Right hindlimb (tissue), 1 donor: Measurements from ENCODE around the gene HS3ST5.
"Not testable (repeated sequence)": the region's sequence is repeated elsewhere in the genome, so short reads cannot be mapped to it uniquely, and the experiment has no call there.

Source experiments
- DNase-seq: peaks from one replicate; pipeline ENCODE4 v3.0.0-alpha.2; 2018

Gene HS3ST5

DNA sequence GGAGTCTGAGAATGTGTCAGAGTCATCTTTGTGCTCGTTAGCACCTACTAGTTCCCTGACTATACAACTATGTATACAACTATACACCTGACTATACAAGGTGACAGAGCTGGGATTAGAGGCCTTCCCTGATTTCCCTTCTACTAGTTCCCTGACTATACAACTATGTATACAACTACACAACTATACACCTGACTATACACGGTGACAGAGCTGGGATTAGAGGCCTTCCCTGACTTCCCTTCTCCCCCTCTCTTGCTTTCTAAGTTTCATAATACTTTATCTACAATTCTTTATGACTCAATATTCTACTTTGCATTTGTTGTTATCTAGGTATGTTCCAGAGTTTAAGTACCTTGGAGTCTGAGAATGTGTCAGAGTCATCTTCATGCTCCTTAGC lies 68.0 kb downstream of the HS3ST5 start:
- no peak for DNase-seq

DNA sequence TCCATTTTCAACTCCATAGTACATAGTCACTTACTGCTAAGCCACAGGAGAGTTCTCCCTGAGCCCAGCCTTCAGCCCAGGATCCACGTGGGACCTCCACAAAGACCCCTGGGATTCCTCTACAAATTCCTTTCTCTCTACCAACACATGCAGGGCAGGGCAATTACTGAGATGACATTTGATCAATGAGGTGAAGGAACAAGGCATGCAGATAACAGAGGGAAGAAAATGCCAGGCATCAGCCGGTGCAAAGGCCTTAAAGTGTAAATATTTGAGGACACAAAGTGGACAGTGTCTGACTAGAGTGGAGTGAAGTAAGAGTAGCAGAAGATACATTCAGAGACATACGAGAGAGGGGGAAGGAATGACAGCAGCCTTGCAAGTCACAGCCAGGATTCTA lies 70.2 kb downstream of the HS3ST5 start:
- no peak for DNase-seq

GRCh38 chr6:114271405-114271804 lies 71.4 kb downstream of the HS3ST5 start:
- no peak for DNase-seq

DNA sequence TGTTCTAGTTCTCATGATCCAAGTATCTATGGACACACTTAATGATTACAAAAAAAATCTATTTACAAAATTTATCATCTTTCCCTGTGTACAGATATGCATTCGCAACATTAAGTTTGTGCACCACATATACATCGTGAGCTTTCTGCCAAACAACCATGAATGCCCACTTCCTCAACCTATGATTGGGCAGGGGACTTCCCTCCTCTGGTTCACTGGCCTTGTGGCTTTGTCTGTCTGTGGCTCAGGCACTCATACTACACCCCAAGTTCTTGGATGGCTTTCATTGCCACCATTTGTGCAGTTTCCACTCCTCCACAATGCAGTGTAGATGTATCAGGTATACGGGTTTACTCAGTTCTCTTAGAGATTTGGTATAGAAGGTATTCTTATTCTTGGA lies 74.9 kb downstream of the HS3ST5 start:
- no peak for DNase-seq

DNA sequence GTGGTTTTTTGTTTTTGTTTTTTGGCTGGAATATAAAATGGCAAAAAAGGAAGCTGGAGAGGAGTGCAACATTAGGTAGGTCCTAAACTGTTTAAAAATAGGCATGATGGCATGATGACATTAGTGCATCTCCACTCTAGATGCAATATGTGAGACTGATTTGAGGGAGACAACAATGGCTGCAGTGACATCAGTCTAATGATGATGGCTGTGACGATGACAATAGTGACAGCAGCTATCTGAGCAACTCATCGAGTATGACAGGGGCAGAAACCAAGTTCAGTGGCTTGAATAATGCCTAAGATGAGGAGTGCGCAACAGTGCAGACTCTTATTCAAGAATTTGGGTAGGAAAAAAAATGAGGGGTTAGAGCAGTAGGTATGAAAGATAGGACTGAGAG lies 82.0 kb downstream of the HS3ST5 start:
- DNase-seq, result no peak

- DNase-seq, result no peak
Measured at GRCh38 chr6:114258376-114258775, 84.4 kb downstream of the HS3ST5 start.

DNA sequence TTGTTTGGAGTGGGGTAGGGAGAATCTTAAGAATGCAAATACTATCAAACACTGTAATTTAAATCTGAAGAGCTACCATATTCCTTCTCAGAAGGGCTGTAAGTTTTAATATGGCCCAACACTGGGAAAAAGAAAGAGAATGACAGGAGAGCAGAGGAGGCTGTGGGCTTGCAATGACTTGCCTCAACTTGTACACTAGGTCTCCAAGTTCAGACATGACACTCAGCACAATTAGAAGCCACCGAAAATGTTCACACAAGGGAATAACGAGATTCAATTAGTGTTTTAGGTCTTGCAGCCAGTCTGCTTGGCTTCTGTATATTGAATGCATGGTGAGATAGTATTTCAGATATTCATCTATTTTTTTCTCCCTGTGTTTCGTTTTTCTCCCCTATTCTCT lies 89.4 kb downstream of the HS3ST5 start:
- DNase-seq, result no peak

DNA sequence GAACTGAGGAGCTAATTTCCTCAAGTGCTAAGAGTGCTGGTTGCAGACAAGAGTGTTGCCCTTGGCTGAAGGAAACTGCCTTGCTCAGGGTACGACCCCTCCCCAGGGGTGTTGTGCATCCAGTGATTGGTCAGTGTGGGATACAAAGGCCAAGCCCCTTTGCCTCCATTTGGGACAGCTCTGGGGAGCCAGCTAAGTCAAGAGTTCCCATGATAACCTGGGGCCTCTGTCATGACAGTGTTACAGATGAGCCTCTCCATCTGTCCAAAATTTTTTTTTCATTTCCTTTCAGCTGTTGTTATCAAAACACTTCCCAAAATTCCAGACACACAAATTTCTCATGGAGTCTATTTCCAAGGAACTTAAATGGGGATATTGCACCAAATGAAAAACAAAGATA lies 93.3 kb downstream of the HS3ST5 start:
- DNase-seq, result no peak

DNA sequence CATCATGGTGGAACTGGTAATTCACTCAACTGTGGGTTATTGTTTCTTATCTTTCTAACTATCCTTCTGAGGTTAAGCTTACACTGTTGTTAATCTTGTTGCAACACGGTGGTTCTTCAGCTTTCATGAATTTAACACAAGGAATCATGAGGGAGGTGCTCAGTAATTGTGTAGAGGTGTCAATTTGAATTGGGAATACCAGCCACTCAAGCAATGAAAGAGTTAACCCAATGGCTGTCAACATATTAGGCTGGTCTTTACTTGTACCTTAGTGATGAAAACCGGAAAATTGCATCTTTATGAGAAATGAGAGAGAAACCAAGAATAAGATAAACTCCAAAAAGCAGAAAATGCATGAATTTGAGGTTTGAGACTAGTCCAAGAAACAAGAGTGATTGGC lies 95.7 kb downstream of the HS3ST5 start:
- DNase-seq, result no peak

DNA sequence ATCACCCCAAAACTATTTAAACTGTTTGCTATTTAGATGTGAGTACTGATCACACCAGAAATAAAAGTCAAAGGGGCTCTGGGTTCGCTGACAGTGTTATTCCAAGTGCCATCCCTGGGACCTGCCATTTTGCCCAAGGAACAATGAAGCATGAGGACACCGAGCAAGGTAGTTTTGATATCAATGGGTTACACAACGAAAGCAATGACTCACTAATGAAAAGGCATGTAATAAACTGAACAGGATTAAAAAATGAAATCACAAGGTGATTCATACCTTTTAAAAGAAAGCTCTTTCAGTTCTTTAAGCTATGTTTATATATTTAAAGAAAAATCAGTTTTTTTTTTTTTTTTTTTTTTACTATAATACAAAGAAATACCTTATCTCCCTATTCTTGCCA lies 102.0 kb downstream of the HS3ST5 start:
- no peak for DNase-seq

GRCh38 chr6:114228675-114229074 lies 114.1 kb downstream of the HS3ST5 start:
- DNase-seq, result no peak

GRCh38 chr6:114227944-114228468 lies 114.8 kb downstream of the HS3ST5 start:
- no peak for DNase-seq

- DNase-seq, result no peak
Measured at GRCh38 chr6:114220241-114220640, 122.6 kb downstream of the HS3ST5 start.

DNA sequence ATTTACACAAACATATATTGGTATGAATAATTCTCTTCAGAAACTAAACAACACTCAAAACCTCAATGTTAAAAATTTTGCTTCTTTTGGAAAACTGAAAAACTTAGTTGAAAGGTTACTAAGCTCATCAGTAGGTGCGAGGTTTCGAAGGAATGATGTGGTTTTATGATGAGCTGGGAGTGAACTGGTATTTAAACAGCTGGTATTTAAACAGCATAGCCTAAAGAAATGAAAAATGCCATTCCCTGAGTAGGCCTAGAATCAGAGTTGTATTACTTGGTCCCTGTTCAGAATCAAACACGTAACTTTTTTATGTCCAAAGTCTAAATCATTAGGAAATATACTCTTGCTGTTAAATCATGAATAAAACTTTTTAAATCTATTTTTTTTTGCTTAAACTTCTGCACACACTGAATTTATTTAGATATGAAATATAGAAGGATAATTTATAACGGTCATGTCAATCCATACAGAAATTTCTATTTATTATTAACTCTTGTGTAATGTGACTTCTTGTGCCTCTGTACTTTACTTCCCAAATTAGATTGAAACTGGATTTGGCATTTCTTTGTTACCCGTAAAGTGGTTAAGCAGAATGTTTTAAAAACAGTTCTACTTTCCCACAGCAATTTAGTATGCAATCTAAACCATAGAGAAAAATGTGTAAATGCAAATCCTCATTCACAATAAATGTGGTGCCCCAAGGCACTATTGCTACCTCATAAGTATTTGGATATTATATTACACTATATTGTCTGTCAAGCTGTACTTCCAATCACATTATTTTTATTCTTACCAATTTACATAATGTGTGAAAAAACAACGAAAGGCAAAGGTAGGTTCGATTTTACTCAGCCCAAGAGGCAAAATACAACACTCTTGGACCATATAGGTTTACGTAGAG lies 124.1 kb downstream of the HS3ST5 start:
- no peak for DNase-seq

- not testable (repeated sequence) for DNase-seq
Measured at GRCh38 chr6:114217996-114218395, 124.8 kb downstream of the HS3ST5 start.

GRCh38 chr6:114216789-114217467 lies 125.9 kb downstream of the HS3ST5 start:
- no peak for DNase-seq

GRCh38 chr6:114210467-114210866 lies 132.4 kb downstream of the HS3ST5 start:
- no peak for DNase-seq

DNA sequence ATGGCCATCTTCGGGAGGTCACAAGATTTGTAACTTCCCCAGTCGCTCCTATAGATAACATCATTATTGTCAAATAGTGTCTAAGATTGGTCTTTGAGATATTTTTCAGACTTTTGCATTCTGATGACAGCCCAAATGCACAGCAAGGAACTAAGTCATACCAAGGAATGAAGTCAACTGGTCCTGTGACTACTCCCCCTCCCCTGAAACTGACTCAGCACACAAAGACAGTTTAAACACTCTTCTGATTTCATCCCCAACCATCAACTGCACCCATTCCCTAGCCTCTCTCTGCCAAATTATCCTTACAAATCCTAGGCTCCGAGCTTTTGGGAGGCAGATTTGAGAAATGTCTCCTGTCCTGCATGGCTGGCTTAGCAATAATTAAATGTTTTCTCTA lies 139.4 kb downstream of the HS3ST5 start:
- no peak for DNase-seq

DNA sequence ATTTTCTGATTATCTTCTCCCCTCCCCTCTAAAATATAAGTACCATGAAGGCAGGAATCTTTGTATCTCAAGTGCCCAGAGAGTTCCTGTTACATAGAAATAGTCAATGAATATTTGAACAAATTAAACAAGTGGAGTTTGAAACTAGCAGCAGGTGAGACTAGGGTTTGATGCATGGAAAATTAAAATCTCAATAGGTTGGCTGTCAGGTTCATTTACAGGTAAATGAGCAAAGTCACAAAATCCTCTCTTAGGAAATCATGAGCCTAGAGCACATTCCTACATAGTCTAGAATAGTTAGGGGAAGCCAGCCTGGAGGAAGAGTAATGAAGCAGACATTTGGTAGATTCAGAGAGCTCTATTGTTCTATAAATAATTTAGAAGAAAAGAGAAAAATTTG lies 140.4 kb downstream of the HS3ST5 start:
- DNase-seq, result no peak

DNA sequence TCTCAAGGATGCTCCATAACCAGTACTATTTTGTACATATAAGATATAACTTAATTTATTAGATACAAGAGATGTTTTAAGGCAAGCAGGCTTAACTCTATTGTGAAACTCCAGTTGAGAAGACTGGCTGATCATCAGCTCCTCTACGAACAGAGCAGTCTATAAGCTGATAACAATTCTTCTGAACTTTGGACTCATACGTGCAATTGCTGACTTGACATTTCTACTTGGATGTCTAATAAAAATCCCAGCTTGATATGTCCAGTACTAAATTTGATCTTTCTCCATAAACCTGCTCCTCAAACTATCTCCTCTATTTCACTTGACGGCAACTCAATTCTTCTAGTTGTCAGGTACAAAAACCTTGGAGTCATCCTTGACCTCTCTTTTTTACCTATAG lies 141.9 kb downstream of the HS3ST5 start:
- no peak for DNase-seq

GRCh38 chr6:114195631-114196403 lies 147.0 kb downstream of the HS3ST5 start:
- no peak for DNase-seq

DNA sequence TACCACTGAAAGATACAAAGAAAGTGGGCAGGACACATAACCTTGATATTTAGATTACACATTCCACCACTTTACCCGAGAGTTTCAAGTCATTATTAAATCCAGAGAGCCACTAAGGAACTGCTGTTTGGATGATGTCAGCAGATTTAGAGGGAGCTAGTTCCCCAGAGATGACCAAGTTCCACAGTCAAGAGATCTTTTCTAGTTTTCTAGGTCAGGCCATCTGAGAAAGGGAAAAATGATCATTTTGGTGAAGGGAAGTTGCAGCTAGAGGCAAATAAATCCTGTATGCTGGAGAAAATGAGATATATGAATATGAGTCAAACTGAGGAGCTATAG lies 147.8 kb downstream of the HS3ST5 start:
- DNase-seq, result no peak

- DNase-seq, result no peak
Measured at GRCh38 chr6:114194362-114195026, 148.3 kb downstream of the HS3ST5 start.
